HFFc6 (cell line): ENCODE measurements around the gene PRELID1. TPM values are rescaled to one million over a fixed set of nuclear protein-coding genes. Genes with fewer than 3 reads are reported as not detected.
A peak's percentile ranks its signal among the peaks of the same experiment; 100 is the strongest.

Experiments
- DNase-seq: peaks from one replicate; pipeline ENCODE4 v3.0.0-alpha.2; 2018
- H3K27ac Mint-ChIP-seq: 2 replicates; pipeline ENCODE4 v1.8.0; 2020; ENCODE audit warnings: mild to moderate bottlenecking, mixed read lengths
- H3K27me3 Mint-ChIP-seq: 2 replicates; pipeline ENCODE4 v1.8.0; 2021; ENCODE audit warnings: mild to moderate bottlenecking, moderate library complexity, mixed read lengths; ENCODE audit not compliant: insufficient read depth
- H3K36me3 Mint-ChIP-seq: 2 replicates; pipeline ENCODE4 v1.8.0; 2021; ENCODE audit warnings: low read depth, mixed read lengths
- H3K4me1 Mint-ChIP-seq: 2 replicates; pipeline ENCODE4 v1.8.0; 2020; ENCODE audit warnings: low read depth, mixed read lengths
- H3K4me3 Mint-ChIP-seq: 2 replicates; pipeline ENCODE4 v1.8.0; 2020; ENCODE audit warnings: mild to moderate bottlenecking, moderate library complexity, mixed read lengths
- H3K9me3 Mint-ChIP-seq: 2 replicates; pipeline ENCODE4 v1.8.0; 2020; ENCODE audit warnings: mild to moderate bottlenecking, mixed read lengths
- total RNA-seq, 6 experiments: library from RNA; stranded (reverse); fragmentation: NEBNext Ultra II Directional; extraction: Animal tissue kit (Norgen Biotek cat#: 25700); gene quantifications; 2 replicates in 1 of 6; 3 replicates in 5 of 6; pipeline ENCODE4 v1.2.3, GENCODE V29; 2021
- TF ChIP-seq, protein P1 (sequence below): fragments of 200-600 bp; sonication (generic); IDR thresholded peaks from 2 replicates; pipeline ENCODE4 v1.5.0; 2021; ENCODE audit warnings: antibody characterized with exemption, mild to moderate bottlenecking

PRELID1 gene
- total RNA-seq, 6 experiments from 2014 or later, result 182 to 225 (median 217) TPM

DNA sequence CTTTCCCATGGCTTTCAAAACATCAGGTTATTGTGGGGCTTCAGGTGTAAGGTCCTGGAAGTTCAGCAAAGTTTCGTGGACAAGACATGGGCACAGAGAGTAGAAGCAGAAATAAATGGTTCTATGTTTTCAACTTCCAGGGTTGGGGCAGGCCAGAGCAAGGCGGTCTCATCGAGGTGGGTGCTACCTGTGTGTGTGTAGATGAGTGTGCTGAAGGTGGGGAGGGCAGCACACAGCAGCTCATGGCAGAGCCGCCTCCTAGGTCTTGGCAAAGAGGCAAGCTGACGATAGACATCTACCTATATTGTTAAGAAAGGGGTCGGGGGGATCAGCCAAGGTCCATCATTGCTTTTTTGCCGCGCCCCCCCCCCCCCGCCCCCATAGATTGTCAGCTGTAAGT is 3.9 kb upstream of the PRELID1 start:
- Mint-ChIP-seq H3K27me3 (peaks cover 14% of the 10 kb centered on the region), H3K36me3 (peaks cover 17% of the 10 kb centered on the region), H3K9me3 (no peaks in the 10 kb centered on the region), H3K27ac (peak overlapping the region; percentile 65), H3K4me1 (peaks cover 41% of the 10 kb centered on the region), H3K4me3 (no peak overlapping the region; the same call in 1 of the 2 replicates)
- no peak for DNase-seq
- TF ChIP-seq, protein P1, sequence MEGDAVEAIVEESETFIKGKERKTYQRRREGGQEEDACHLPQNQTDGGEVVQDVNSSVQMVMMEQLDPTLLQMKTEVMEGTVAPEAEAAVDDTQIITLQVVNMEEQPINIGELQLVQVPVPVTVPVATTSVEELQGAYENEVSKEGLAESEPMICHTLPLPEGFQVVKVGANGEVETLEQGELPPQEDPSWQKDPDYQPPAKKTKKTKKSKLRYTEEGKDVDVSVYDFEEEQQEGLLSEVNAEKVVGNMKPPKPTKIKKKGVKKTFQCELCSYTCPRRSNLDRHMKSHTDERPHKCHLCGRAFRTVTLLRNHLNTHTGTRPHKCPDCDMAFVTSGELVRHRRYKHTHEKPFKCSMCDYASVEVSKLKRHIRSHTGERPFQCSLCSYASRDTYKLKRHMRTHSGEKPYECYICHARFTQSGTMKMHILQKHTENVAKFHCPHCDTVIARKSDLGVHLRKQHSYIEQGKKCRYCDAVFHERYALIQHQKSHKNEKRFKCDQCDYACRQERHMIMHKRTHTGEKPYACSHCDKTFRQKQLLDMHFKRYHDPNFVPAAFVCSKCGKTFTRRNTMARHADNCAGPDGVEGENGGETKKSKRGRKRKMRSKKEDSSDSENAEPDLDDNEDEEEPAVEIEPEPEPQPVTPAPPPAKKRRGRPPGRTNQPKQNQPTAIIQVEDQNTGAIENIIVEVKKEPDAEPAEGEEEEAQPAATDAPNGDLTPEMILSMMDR, result no peak

DNA sequence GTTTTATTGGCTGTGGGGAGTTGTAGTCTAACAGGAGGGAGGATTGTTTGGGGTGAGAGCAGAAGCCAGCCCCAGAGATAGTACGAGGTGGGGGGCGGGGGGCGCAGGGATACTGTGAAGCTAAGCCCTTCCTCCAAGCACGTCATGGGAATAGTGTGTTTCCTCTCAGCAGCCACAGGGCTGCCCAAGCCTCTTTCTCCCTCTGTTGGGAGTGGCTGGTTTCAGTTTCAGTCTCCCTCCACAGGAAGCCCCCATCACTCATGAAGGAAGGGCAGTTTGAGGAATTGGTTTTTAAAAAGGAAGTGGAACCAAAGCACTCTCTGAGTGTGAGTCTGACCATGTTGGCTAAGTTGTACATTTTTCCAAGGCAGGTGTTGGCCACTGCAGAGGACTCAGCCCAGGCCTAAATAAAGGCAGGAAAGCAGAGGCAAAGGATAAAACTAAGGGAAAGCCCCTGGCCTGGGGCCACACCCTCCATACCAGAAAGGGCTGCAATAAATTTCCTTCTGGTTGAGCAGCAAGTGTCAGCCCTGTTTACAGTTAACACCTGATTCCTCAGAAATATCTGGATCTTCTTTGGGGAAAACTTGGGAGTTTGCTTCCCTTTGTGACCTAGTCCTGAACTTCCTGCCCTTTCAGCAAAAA is 3.2 kb upstream of the PRELID1 start:
- H3K4me3 Mint-ChIP-seq, result peak overlapping the region; percentile 44; the same call in 1 of the 2 replicates

DNA sequence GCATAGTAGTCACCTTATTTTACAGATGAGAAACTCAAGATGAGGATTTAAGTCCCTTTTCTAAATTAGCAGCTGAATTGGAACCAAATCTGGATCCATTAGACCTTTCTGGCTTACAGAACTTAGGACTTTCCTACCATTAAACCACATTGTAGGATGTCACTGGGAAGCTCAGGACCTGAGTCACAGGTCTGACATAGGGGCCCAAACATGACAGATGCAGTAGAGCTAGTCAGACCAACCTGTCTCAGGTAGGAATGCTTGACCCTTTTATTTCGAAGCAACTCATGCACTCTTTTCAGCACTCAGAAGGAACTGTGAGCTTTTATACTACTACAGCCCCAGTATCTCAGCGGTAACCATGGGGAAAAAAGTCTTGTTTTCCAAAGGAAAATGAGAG is 2.6 kb upstream of the PRELID1 start:
- H3K4me3 Mint-ChIP-seq, result no peak overlapping the region
- peaks cover 17% of the 10 kb centered on the region for H3K27me3 Mint-ChIP-seq
- DNase-seq, result no peak
- peak overlapping the region; percentile 87 for H3K27ac Mint-ChIP-seq
- no peaks in the 10 kb centered on the region for H3K9me3 Mint-ChIP-seq
- H3K4me1 Mint-ChIP-seq, result peaks cover 53% of the 10 kb centered on the region
- H3K36me3 Mint-ChIP-seq, result peaks cover 25% of the 10 kb centered on the region
- TF ChIP-seq, protein P1, result no peak

More for the DNA sequence above, 3.2 kb upstream of the PRELID1 start:
- H3K4me1 Mint-ChIP-seq, result peaks cover 47% of the 10 kb centered on the region
- H3K9me3 Mint-ChIP-seq, result no peaks in the 10 kb centered on the region
- peak overlapping the region; percentile 87 for H3K27ac Mint-ChIP-seq
- DNase-seq, result peak; percentile 43
- peaks cover 16% of the 10 kb centered on the region for H3K27me3 Mint-ChIP-seq
- TF ChIP-seq, protein P1, result peak; percentile 19; the same call in 1 of the 2 replicates
- H3K36me3 Mint-ChIP-seq, result peaks cover 22% of the 10 kb centered on the region

DNA sequence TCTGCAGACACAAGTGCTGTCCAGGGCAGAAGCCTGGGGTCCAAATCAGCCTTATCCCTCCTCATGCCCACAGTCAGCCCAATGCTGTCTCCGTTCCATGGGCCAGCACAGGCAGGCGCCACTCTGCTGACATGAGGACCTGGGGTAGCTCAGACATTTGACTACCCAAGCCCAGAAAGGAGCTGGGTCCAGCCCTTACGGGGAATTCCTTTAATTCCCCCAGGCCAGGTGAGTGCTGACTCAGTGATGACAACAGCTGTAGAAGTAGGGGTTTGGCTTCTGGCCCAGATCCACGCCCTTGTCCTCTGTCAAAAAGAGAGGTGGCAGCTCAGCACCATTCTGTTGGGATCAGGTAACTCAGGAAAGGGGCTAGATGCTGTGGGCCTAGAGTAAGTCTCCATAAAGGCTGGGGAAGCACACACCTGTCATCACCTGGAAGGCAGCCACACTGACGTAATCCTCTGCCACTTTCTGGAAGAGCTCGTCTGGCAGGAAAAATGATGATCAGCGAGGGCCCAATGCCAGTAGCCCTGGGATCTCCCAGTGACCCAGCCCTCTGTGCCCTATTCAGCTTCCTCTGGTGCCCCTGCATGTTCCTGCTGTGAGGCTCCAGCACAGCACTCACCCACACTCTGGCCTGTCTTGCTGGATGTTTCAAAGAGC is 2.0 kb upstream of the PRELID1 start:
- Mint-ChIP-seq H3K4me1 (peaks cover 58% of the 10 kb centered on the region), H3K4me3 (peak overlapping the region; percentile 95), H3K36me3 (peaks cover 30% of the 10 kb centered on the region), H3K9me3 (no peaks in the 10 kb centered on the region), H3K27ac (peak overlapping the region; percentile 82; the same call in 1 of the 2 replicates), H3K27me3 (peaks cover 20% of the 10 kb centered on the region)
- TF ChIP-seq, protein P1, result no peak
- DNase-seq, result no peak

DNA sequence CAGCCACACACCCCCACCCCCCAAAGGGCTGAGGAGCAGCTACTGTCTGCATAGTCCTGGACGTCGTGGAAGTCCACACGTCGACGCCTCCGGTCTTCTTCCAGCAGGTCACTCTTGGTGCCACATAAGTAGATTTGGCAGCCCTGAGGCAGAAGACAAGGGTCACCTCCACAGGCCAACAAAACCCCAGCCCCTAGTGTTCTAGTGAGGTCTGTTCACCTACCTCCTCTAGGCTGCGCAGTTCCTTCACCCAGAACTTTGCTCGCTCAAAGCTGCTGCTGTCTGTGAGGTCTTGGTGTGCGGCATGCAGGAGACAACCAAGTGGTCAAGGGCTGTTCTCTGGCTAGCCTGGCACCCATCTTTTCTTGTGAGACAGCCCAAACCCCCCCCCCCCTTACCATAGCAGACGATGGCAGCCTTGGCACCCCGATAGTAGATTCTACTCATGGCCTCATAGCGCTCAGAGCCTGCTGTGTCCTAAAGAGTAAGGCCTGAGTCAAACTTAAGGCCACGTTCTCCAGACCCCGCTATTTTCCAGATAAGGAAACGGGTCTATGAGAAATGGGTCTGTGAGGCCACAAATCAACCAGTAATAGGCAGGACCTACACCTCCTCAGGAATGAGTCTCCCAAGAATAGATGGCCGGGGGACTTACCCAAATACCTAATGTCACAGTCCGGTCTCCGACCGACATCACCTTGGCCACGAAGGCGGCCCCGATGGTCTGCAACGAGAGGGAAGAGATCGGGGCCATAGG is 1.1 kb upstream of the PRELID1 start:
- no peak for DNase-seq
- peaks cover 35% of the 10 kb centered on the region for H3K36me3 Mint-ChIP-seq
- H3K9me3 Mint-ChIP-seq, result no peaks in the 10 kb centered on the region
- H3K4me3 Mint-ChIP-seq, result peak overlapping the region; percentile 95
- peaks cover 58% of the 10 kb centered on the region for H3K4me1 Mint-ChIP-seq
- peaks cover 20% of the 10 kb centered on the region for H3K27me3 Mint-ChIP-seq
- TF ChIP-seq, protein P1, result peak; percentile 42
- peak overlapping the region; percentile 82 for H3K27ac Mint-ChIP-seq
